HepG2 (cell line): ENCODE data around the gene MAN1B1. TPM values are rescaled to one million over a fixed set of nuclear protein-coding genes. Genes with fewer than 3 reads are reported as not detected.

Experiments used
- ARID4A ChIP-seq: sonication (generic); formaldehyde crosslinking; IDR thresholded peaks from 2 replicates; pipeline ENCODE4 v1.5.0; 2020; ENCODE audit warnings: mild to moderate bottlenecking, missing genetic modification reagents, borderline replicate concordance
- CTCF ChIP-seq: sonication (generic); formaldehyde crosslinking; IDR thresholded peaks from 2 replicates; pipeline ENCODE4 v1.5.0; 2020; ENCODE audit warnings: mild to moderate bottlenecking, missing genetic modification reagents, moderate library complexity
- GATA4 ChIP-seq: sonication (generic); IDR thresholded peaks from 2 replicates; pipeline ENCODE4 v1.6.1; 2016; ENCODE audit warnings: antibody characterized with exemption, low read depth, borderline replicate concordance
- HIVEP1 ChIP-seq: sonication (generic); formaldehyde crosslinking; IDR thresholded peaks from 2 replicates; pipeline ENCODE4 v1.4.0; 2020; ENCODE audit warnings: mild to moderate bottlenecking, missing genetic modification reagents
- HNF4A ChIP-seq: sonication (generic); formaldehyde crosslinking; IDR thresholded peaks from 2 replicates; pipeline ENCODE4 v1.4.0; 2020; ENCODE audit warnings: missing genetic modification reagents
- HNRNPL ChIP-seq: fragments of 200-400 bp; formaldehyde crosslinking; IDR thresholded peaks from 2 replicates; pipeline ENCODE4 v1.6.1; 2017; ENCODE audit warnings: mild to moderate bottlenecking, low read depth, low read length
- HOXA3 ChIP-seq: sonication (generic); formaldehyde crosslinking; IDR thresholded peaks from 2 replicates; pipeline ENCODE4 v1.5.0; 2020; ENCODE audit warnings: missing genetic modification reagents
- IKZF4 ChIP-seq: sonication (generic); formaldehyde crosslinking; IDR thresholded peaks from 2 replicates; pipeline ENCODE4 v1.5.1; 2020; ENCODE audit warnings: borderline replicate concordance, mild to moderate bottlenecking, low read depth, missing genetic modification reagents; ENCODE audit errors: not compliant biosample characterization
- ISL2 ChIP-seq: sonication (generic); formaldehyde crosslinking; IDR thresholded peaks from 2 replicates; pipeline ENCODE4 v1.5.0; 2020; ENCODE audit warnings: missing genetic modification reagents
- KDM2A ChIP-seq: sonication (generic); formaldehyde crosslinking; IDR thresholded peaks from 2 replicates; pipeline ENCODE4 v1.4.0; 2020; ENCODE audit warnings: low read depth, missing genetic modification reagents, borderline replicate concordance
- KLF6 ChIP-seq: IDR thresholded peaks from 2 replicates; pipeline ENCODE4 v1.8.0; 2016; ENCODE audit warnings: missing biosample characterization, missing genetic modification reagents
- LCORL ChIP-seq, 2 experiments: fragments of 450-650 bp in 1 of 2; sonication (generic) in 1 of 2; formaldehyde crosslinking in 1 of 2; IDR thresholded peaks; 2 replicates each; pipeline versions ENCODE4 v1.5.0 to v1.6.1; 2017 to 2020; ENCODE audit warnings: antibody characterized with exemption in 1 of 2, missing genetic modification reagents in 1 of 2
- RNF219 ChIP-seq: sonication (generic); formaldehyde crosslinking; IDR thresholded peaks from 2 replicates; pipeline ENCODE4 v1.5.0; 2020; ENCODE audit warnings: mild to moderate bottlenecking, missing genetic modification reagents
- STAG1 ChIP-seq: sonication (generic); formaldehyde crosslinking; IDR thresholded peaks from 2 replicates; pipeline ENCODE4 v1.4.0; 2020; ENCODE audit warnings: missing genetic modification reagents
- ZBTB10 ChIP-seq: sonication (generic); formaldehyde crosslinking; IDR thresholded peaks from 2 replicates; pipeline ENCODE4 v1.4.0; 2020; ENCODE audit warnings: missing genetic modification reagents, borderline replicate concordance
- ZEB1 ChIP-seq: IDR thresholded peaks from 2 replicates; pipeline ENCODE4 v1.6.1; 2012; ENCODE audit warnings: mild to moderate bottlenecking, low read depth, inconsistent platforms; ENCODE audit not compliant: insufficient replicate concordance
- ZNF138 ChIP-seq: sonication (generic); formaldehyde crosslinking; IDR thresholded peaks from 2 replicates; pipeline ENCODE4 v1.5.0; 2020; ENCODE audit warnings: mild to moderate bottlenecking, low read depth, missing genetic modification reagents
- polyA plus RNA-seq, 8 experiments: library from polyadenylated mRNA; depleted of rRNA in 3 of 8; stranded (reverse) in 7 of 8; unstranded in 1 of 8; fragments of >200 nt; fragmentation: Illumina TruSeq in 4 of 8; extraction: Trizol in 4 of 8; gene quantifications; 2 replicates each; pipeline versions ENCODE4 v1.2.1 to v1.2.3, GENCODE V29; 2011 to 2016; ENCODE audit warnings: low read depth in 4 of 8, missing spikeins in 1 of 8, mixed read lengths in 1 of 8; ENCODE audit not compliant: insufficient read depth in 1 of 8
- total RNA-seq, 5 experiments: library from RNA; depleted of rRNA; stranded (reverse); fragments of >200 nt; fragmentation: Illumina TruSeq; extraction: Trizol; gene quantifications; 2 replicates each; pipeline ENCODE4 v1.2.3, GENCODE V29; 2016; ENCODE audit warnings: low read depth in 1 of 5

The MAN1B1 gene
- total and polyA plus RNA-seq, 2 of the 13 experiments (the other 11 are each of a cell fraction or from before 2014, with no cell fraction given) = 48.9 to 59.5 TPM

- TF ChIP-seq ZBTB10 (CRISPR knock-in tag) (no peak), HIVEP1 (CRISPR knock-in tag) (peak; percentile 65), KLF6 (CRISPR knock-in tag) (no peak), HNRNPL (peak; percentile 73; the same call in 1 of the 2 replicates), CTCF (CRISPR knock-in tag) (peak; percentile 83), KDM2A (CRISPR knock-in tag) (peak; percentile 72), ISL2 (CRISPR knock-in tag) (no peak; the same call in 1 of the 2 replicates), HNF4A (peak; percentile 48; the same call in 1 of the 2 replicates), IKZF4 (CRISPR knock-in tag) (peak; percentile 83), ARID4A (CRISPR knock-in tag) (peak; percentile 83), LCORL (IDR thresholded peaks at IDR 0.05) (no peak), LCORL (CRISPR knock-in tag; IDR thresholded peaks at IDR 0.05) (peak; percentile 89), ZEB1 (peak; percentile 75), RNF219 (CRISPR knock-in tag) (no peak), HOXA3 (peak; percentile 37; the same call in 1 of the 2 replicates), STAG1 (CRISPR knock-in tag) (peak; percentile 68), GATA4 (no peak), ZNF138 (CRISPR knock-in tag) (0 out of 2 replicates have a peak, but pooled peaks have one; percentile 15)
These were observed 18.8 kb upstream of the MAN1B1 start (continued) for GRCh38 chr9:137067860-137068538.
